B cell (primary cell): Measurements from ENCODE around the gene DCUN1D1. TPM values are rescaled to one million over a fixed set of nuclear protein-coding genes. Genes with fewer than 3 reads are reported as not detected.

Experiments used
- ATAC-seq: fragments of 200-7000 bp; cut with Tn5 transposase; one replicate; pipeline ENCODE4 v1.10.0; 2021; ENCODE audit warnings: low read depth, mild to moderate bottlenecking, moderate number of reproducible peaks, moderate library complexity
- CTCF ChIA-PET: fragments of 350-600 bp; sonication (Branson Sonifier 250); formaldehyde crosslinking; loops from one replicate; lab custom pipeline; 2021; ENCODE audit warnings: antibody characterized with exemption, inconsistent platforms; lab: Charles Lee
- POLR2A ChIA-PET: fragments of 350-600 bp; sonication (Branson Sonifier 250); formaldehyde crosslinking; loops from one replicate; lab custom pipeline; 2021; ENCODE audit warnings: antibody characterized with exemption; lab: Charles Lee
- DNase-seq: peaks from one replicate; pipeline ENCODE4 v3.0.0; 2013
- H2AFZ ChIP-seq: 2 replicates; pipeline ENCODE4 v1.6.1; 2012; ENCODE audit warnings: mild to moderate bottlenecking, low read depth, low read length; ENCODE audit not compliant: insufficient read depth, poor library complexity, severe bottlenecking
- H3K27ac ChIP-seq, 2 donors: 1 replicate in 1 of 2; 2 replicates in 1 of 2; pipeline ENCODE4 v1.5.1; 2012 to 2013; ENCODE audit warnings: low read length in 2 of 2, mild to moderate bottlenecking in 2 of 2, moderate library complexity in 1 of 2
- H3K27me3 ChIP-seq, 4 experiments: fragments of 200-600 bp in 1 of 4; sonication (generic) in 1 of 4; replicated peaks in 1 of 4; 1 replicate in 2 of 4; 2 replicates in 2 of 4; pipeline versions ENCODE4 v1.6.1 to v1.7.0; 2013 to 2016; ENCODE audit warnings: low read length in 3 of 4, mild to moderate bottlenecking in 2 of 4, mixed read lengths in 1 of 4, moderate library complexity in 1 of 4; ENCODE audit not compliant: insufficient read depth in 4 of 4, control insufficient read depth in 3 of 4; ENCODE audit errors: control extremely low read depth in 1 of 4
- H3K36me3 ChIP-seq, 2 experiments: replicated peaks in 1 of 2; 1 replicate in 1 of 2; 2 replicates in 1 of 2; pipeline versions ENCODE4 v1.6.1 to v1.7.1; 2013; ENCODE audit warnings: low read length in 1 of 2; ENCODE audit not compliant: insufficient read depth in 2 of 2, control insufficient read depth in 1 of 2; ENCODE audit errors: control extremely low read depth in 1 of 2, extremely low read depth in 1 of 2
- H3K4me1 ChIP-seq, 2 donors: fragments of 200-600 bp in 1 of 2; sonication (generic) in 1 of 2; 1 replicate in 1 of 2; 2 replicates in 1 of 2; pipeline versions ENCODE4 v1.5.1 to v1.6.1; 2013 to 2017; ENCODE audit warnings: low read length in 2 of 2; ENCODE audit not compliant: control insufficient read depth in 2 of 2, insufficient read depth in 2 of 2
- H3K4me2 ChIP-seq: replicated peaks from 2 replicates; pipeline ENCODE3; 2012; ENCODE audit warnings: mild to moderate bottlenecking, low read depth, low read length; ENCODE audit not compliant: poor library complexity, severe bottlenecking
- H3K4me3 ChIP-seq, 5 experiments: fragments of 200-600 bp in 1 of 5; sonication (generic) in 1 of 5; 1 replicate in 3 of 5; 2 replicates in 2 of 5; pipeline versions ENCODE4 v1.5.1 to v1.7.0; 2011 to 2016; ENCODE audit warnings: low read length in 4 of 5, mild to moderate bottlenecking in 4 of 5, low read depth in 2 of 5, control low read depth in 1 of 5, moderate library complexity in 1 of 5; ENCODE audit not compliant: insufficient read depth in 1 of 5; ENCODE audit errors: control extremely low read depth in 1 of 5, extremely low read depth in 1 of 5
- H3K79me2 ChIP-seq: fragments of 200-600 bp; sonication (generic); one replicate; pipeline ENCODE4 v1.6.0; 2016; ENCODE audit warnings: low read length; ENCODE audit not compliant: control insufficient read depth, insufficient read depth
- H3K9ac ChIP-seq: fragments of 200-600 bp; sonication (generic); 2 replicates; pipeline ENCODE4 v1.6.1; 2017; ENCODE audit warnings: mild to moderate bottlenecking, low read length, moderate library complexity
- H3K9me3 ChIP-seq, 3 donors: one replicate each; pipeline versions ENCODE4 v1.6.1 to v1.7.1; 2013; ENCODE audit warnings: low read length in 2 of 3; ENCODE audit not compliant: control insufficient read depth in 2 of 3, insufficient read depth in 1 of 3; ENCODE audit errors: control extremely low read depth in 1 of 3
- H4K20me1 ChIP-seq: 2 replicates; pipeline ENCODE4 v1.6.0; 2012; ENCODE audit warnings: mild to moderate bottlenecking, low read length; ENCODE audit not compliant: insufficient read depth, control insufficient read depth, poor library complexity, severe bottlenecking
- H3K27ac Mint-ChIP-seq: one replicate; pipeline ENCODE4 v1.8.0; 2021; ENCODE audit warnings: mixed read lengths
- H3K27me3 Mint-ChIP-seq: one replicate; pipeline ENCODE4 v1.8.0; 2021; ENCODE audit warnings: mixed read lengths
- H3K4me1 Mint-ChIP-seq: one replicate; pipeline ENCODE4 v1.8.0; 2021; ENCODE audit warnings: mixed read lengths
- H3K4me3 Mint-ChIP-seq: one replicate; pipeline ENCODE4 v1.8.0; 2021; ENCODE audit warnings: mixed read lengths
- H3K9me3 Mint-ChIP-seq: one replicate; pipeline ENCODE4 v1.8.0; 2022; ENCODE audit warnings: mixed read lengths; ENCODE audit not compliant: insufficient read depth
- CTCF ChIP-seq: fragments of 200-600 bp; IDR thresholded peaks from one replicate; pipeline ENCODE4 v1.8.0; 2022; ENCODE audit warnings: antibody characterized with exemption, mild to moderate bottlenecking
- EZH2 ChIP-seq: IDR thresholded peaks from 2 replicates; pipeline ENCODE4 v1.6.1; 2012; ENCODE audit warnings: borderline replicate concordance, low read depth, mild to moderate bottlenecking, moderate library complexity, low read length; ENCODE audit not compliant: insufficient read depth, poor library complexity, severe bottlenecking
- WGBS: methylation state at CpG from one replicate; pipeline ENCODE4 v1.1.5; 2013; ENCODE audit warnings: missing lambda C conversion rate; ENCODE audit not compliant: insufficient coverage; 5-methylcytosine and 5-hydroxymethylcytosine counted together
- intact Hi-C: fragments of 100-400 bp; cut with micrococcal nuclease; formaldehyde crosslinking; loops from one replicate; pipeline ENCODE4 v1.10.0; 2022
- polyA plus RNA-seq: library from polyadenylated mRNA; depleted of rRNA; stranded (reverse); fragments of >200 nt; gene quantifications from 2 replicates; pipeline ENCODE4 v1.2.3, GENCODE V29; 2012
- total RNA-seq, 2 donors: library from RNA; stranded (reverse); fragments of 120-200 nt in 1 of 2; gene quantifications; 1 replicate in 1 of 2; 2 replicates in 1 of 2; pipeline versions ENCODE4 v1.2.3 to v1.2.4, GENCODE V29; 2013 to 2022

Gene DCUN1D1
- total and polyA plus RNA-seq, 2 donors (not counting 1 experiment from before 2014, with no cell fraction given), result 3.7 to 35.5 TPM

GRCh38 chr3:182962166-182962565 lies 18.2 kb downstream of the DCUN1D1 start:
- Histone ChIP-seq H2AFZ (no peak overlapping the region), H3K36me3 (peaks cover 0 to 28% of the 10 kb centered on the region in 2 experiments), H3K4me1 (peaks cover 5 to 13% of the 10 kb centered on the region in 2 donors), H3K79me2 (peaks cover 12% of the 10 kb centered on the region), H3K27me3 (no peaks in the 10 kb centered on the region), H4K20me1 (peaks cover 10% of the 10 kb centered on the region), H3K4me3 (no peak overlapping the region), H3K27ac (no peak overlapping the region), H3K4me2 (no peak overlapping the region), H3K9me3 (no peaks in the 10 kb centered on the region), H3K9ac (no peak overlapping the region)
- Mint-ChIP-seq H3K4me3 (no peak overlapping the region), H3K9me3 (no peaks in the 10 kb centered on the region), H3K4me1 (peaks cover 16% of the 10 kb centered on the region), H3K27me3 (no peaks in the 10 kb centered on the region), H3K27ac (no peak overlapping the region)
- ChIA-PET CTCF (no interaction called here), POLR2A (no interaction called here)
- ATAC-seq (no peak), DNase-seq (no peak)
- intact Hi-C loops, result no loop called here
- no peak for TF ChIP-seq CTCF
- no peak for TF ChIP-seq EZH2

GRCh38 chr3:182959474-182960350 lies 20.6 kb downstream of the DCUN1D1 start:
- Histone ChIP-seq H3K79me2 (no peaks in the 10 kb centered on the region), H3K4me2 (no peak overlapping the region), H3K27me3 (no peaks in the 10 kb centered on the region), H3K9ac (no peak overlapping the region), H4K20me1 (no peaks in the 10 kb centered on the region), H2AFZ (no peak overlapping the region), H3K9me3 (no peaks in the 10 kb centered on the region), H3K4me1 (no peaks in the 10 kb centered on the region), H3K27ac (no peak overlapping the region), H3K4me3 (no peak overlapping the region), H3K36me3 (peaks cover 0 to 33% of the 10 kb centered on the region in 2 experiments)
- Mint-ChIP-seq H3K4me3 (no peak overlapping the region), H3K9me3 (no peaks in the 10 kb centered on the region), H3K27ac (no peak overlapping the region), H3K4me1 (no peaks in the 10 kb centered on the region), H3K27me3 (no peaks in the 10 kb centered on the region)
- DNase-seq, result no peak
- intact Hi-C loops, result no loop called here
- ATAC-seq, result no peak
- TF ChIP-seq EZH2 (no peak), CTCF (no peak)
- WGBS, result 13% methylated on average over 1 of the region's 4 CpGs
- POLR2A ChIA-PET, result no interaction called here
- CTCF ChIA-PET, result no interaction called here
